CD4-positive, alpha-beta memory T cell (primary cell): ENCODE data around the gene APBA3. TPM values are rescaled to one million over a fixed set of nuclear protein-coding genes. Genes with fewer than 3 reads are reported as not detected.

ENCODE experiments used
- CTCF ChIA-PET: fragments of 350-600 bp; sonication (Branson Sonifier 250); formaldehyde crosslinking; loops from one replicate; lab custom pipeline; 2021; ENCODE audit warnings: inconsistent platforms; ENCODE audit not compliant: partially characterized antibody; lab: Charles Lee
- POLR2A ChIA-PET: fragments of 350-600 bp; sonication (Branson Sonifier 250); formaldehyde crosslinking; loops from one replicate; lab custom pipeline; 2021; ENCODE audit not compliant: partially characterized antibody; lab: Charles Lee
- DNase-seq, 5 donors: peaks; one replicate each; pipeline versions ENCODE4 v3.0.0 to v3.0.0-alpha.2; 2020 to 2022; ENCODE audit warnings: mixed read lengths in 1 of 5
- H3K27ac ChIP-seq: one replicate; pipeline ENCODE4 v1.7.0; 2013; ENCODE audit warnings: low read depth, low read length
- H3K27me3 ChIP-seq: 2 replicates; pipeline ENCODE4 v1.7.0; 2013; ENCODE audit warnings: mild to moderate bottlenecking, low read length, moderate library complexity; ENCODE audit not compliant: insufficient read depth
- H3K36me3 ChIP-seq: 2 replicates; pipeline ENCODE4 v1.7.0; 2013; ENCODE audit warnings: mild to moderate bottlenecking, low read length, moderate library complexity; ENCODE audit not compliant: insufficient read depth
- H3K4me1 ChIP-seq: 2 replicates; pipeline ENCODE4 v1.7.0; 2013; ENCODE audit warnings: mild to moderate bottlenecking, low read length, moderate library complexity; ENCODE audit not compliant: insufficient read depth
- H3K4me3 ChIP-seq, 2 donors: one replicate each; pipeline ENCODE4 v1.7.0; 2013; ENCODE audit warnings: low read length in 2 of 2, mild to moderate bottlenecking in 1 of 2
- H3K9me3 ChIP-seq, 2 donors: one replicate each; pipeline ENCODE4 v1.7.0; 2013; ENCODE audit warnings: low read length in 2 of 2, control low read depth in 1 of 2; ENCODE audit not compliant: control insufficient read depth in 1 of 2
- H3K27ac Mint-ChIP-seq, 7 donors: one replicate each; pipeline ENCODE4 v1.8.0; 2020 to 2021; ENCODE audit warnings: mixed read lengths in 7 of 7, mild to moderate bottlenecking in 6 of 7, inconsistent platforms in 3 of 7, moderate library complexity in 3 of 7
- H3K27me3 Mint-ChIP-seq, 2 donors: one replicate each; pipeline ENCODE4 v1.8.0; 2020 to 2021; ENCODE audit warnings: mixed read lengths in 2 of 2
- H3K36me3 Mint-ChIP-seq, 2 donors: one replicate each; pipeline ENCODE4 v1.8.0; 2020 to 2021; ENCODE audit warnings: mixed read lengths in 2 of 2, inconsistent platforms in 1 of 2, mild to moderate bottlenecking in 1 of 2
- H3K4me1 Mint-ChIP-seq, 4 donors: one replicate each; pipeline ENCODE4 v1.8.0; 2020 to 2021; ENCODE audit warnings: mixed read lengths in 4 of 4, mild to moderate bottlenecking in 1 of 4
- H3K4me3 Mint-ChIP-seq, 8 donors: one replicate each; pipeline ENCODE4 v1.8.0; 2020 to 2021; ENCODE audit warnings: mixed read lengths in 8 of 8, mild to moderate bottlenecking in 7 of 8, moderate library complexity in 6 of 8, inconsistent platforms in 3 of 8
- H3K9me3 Mint-ChIP-seq, 8 donors: one replicate each; pipeline ENCODE4 v1.8.0; 2020 to 2021; ENCODE audit warnings: mixed read lengths in 8 of 8, mild to moderate bottlenecking in 5 of 8, inconsistent platforms in 3 of 8, moderate library complexity in 1 of 8
- intact Hi-C: fragments of 100-400 bp; cut with micrococcal nuclease; formaldehyde crosslinking; loops from one replicate; pipeline ENCODE4 v1.15.1; 2023
- polyA plus RNA-seq, 2 donors: library from polyadenylated mRNA; unstranded; fragments of 300-500 nt; fragmentation: Illumina TruSeq; gene quantifications; one replicate each; pipeline ENCODE4 v1.2.3, GENCODE V29; 2021
- total RNA-seq, 2 experiments: library from RNA; stranded (reverse); gene quantifications; one replicate each; pipeline ENCODE4 v1.2.3, GENCODE V29; 2021

APBA3 gene
- total and polyA plus RNA-seq, 4 experiments from 2014 or later, result 33.1 to 86.3 (median 60.2) TPM

- DNase-seq, result no peak
- CTCF ChIA-PET, result interaction anchor here (1.8 kb wide), 1 partner anchor 41 kb away, joined by 4 read pairs; no protein-coding TSS in a partner anchor
- no peaks in the 10 kb centered on the region for H3K36me3 ChIP-seq
- H3K9me3 ChIP-seq, result no peaks in the 10 kb centered on the region
- peak overlapping the region in 1 of 2 donors; percentile 40 for H3K4me3 ChIP-seq
- Mint-ChIP-seq H3K27me3 (peaks cover 0 to 3% of the 10 kb centered on the region in 2 donors), H3K4me1 (peaks cover 4 to 24% (median 15%) of the 10 kb centered on the region in 4 donors), H3K9me3 (no peaks in the 10 kb centered on the region), H3K27ac (peak overlapping the region in 5 of 7 donors; percentile 15 to 86 (median 83)), H3K4me3 (peak overlapping the region; percentile 79 to 88 (median 85)), H3K36me3 (no peaks in the 10 kb centered on the region)
- intact Hi-C loops, result loop anchor here (1.0 to 5.0 kb wide), 2 partner anchors 40 to 100 kb away; partner anchors contain the start of gene MRPL54
- peak overlapping the region; percentile 9 for H3K27ac ChIP-seq
- POLR2A ChIA-PET, result interaction anchor here (0.5 to 2.7 kb wide), 6 partner anchors 17 to 1261 kb away, joined by 3 to 36 read pairs (median 4); partner anchors contain the start of genes APBA3 and MRPL54
- H3K27me3 ChIP-seq, result peaks cover 6% of the 10 kb centered on the region
- H3K4me1 ChIP-seq, result peaks cover 22% of the 10 kb centered on the region
These were observed 39.5 kb downstream of the APBA3 start for GRCh38 chr19:3721887-3722442.

- H3K9me3 Mint-ChIP-seq, result no peaks in the 10 kb centered on the region
- H3K36me3 ChIP-seq, result no peaks in the 10 kb centered on the region
- peaks cover 22% of the 10 kb centered on the region for H3K4me1 ChIP-seq
- ChIA-PET POLR2A (interaction anchor here (0.5 to 2.7 kb wide), 9 partner anchors 18 to 1261 kb away, joined by 3 to 36 read pairs (median 3); partner anchors contain the start of genes APBA3, EEF2 and MRPL54), CTCF (interaction anchor here (1.5 to 1.8 kb wide), 2 partner anchors 31 to 42 kb away, joined by 4 to 5 read pairs; no protein-coding TSS in a partner anchor)
- no peaks in the 10 kb centered on the region for H3K36me3 Mint-ChIP-seq
- peak; percentile 88 to 91 (median 89) for DNase-seq
- H3K27ac ChIP-seq, result peak overlapping the region; percentile 9
- peaks cover 6% of the 10 kb centered on the region for H3K27me3 ChIP-seq
- H3K27me3 Mint-ChIP-seq, result peaks cover 0 to 3% of the 10 kb centered on the region in 2 donors
- peak overlapping the region; percentile 80 to 88 (median 85) for H3K4me3 Mint-ChIP-seq
- peaks cover 4 to 24% (median 15%) of the 10 kb centered on the region in 4 donors for H3K4me1 Mint-ChIP-seq
- peak overlapping the region in 2 of 7 donors; percentile 15 to 75 for H3K27ac Mint-ChIP-seq
- peak overlapping the region; percentile 40 to 57 for H3K4me3 ChIP-seq
- intact Hi-C loops, result loop anchor here (1.0 to 5.0 kb wide), 2 partner anchors 41 to 101 kb away; partner anchors contain the start of gene MRPL54
- no peaks in the 10 kb centered on the region for H3K9me3 ChIP-seq
These were observed 40.2 kb downstream of the APBA3 start for GRCh38 chr19:3721131-3721886.

- peaks cover 6% of the 10 kb centered on the region for H3K27me3 ChIP-seq
- no peak for DNase-seq
- H3K4me3 Mint-ChIP-seq, result peak overlapping the region in 4 of 8 donors; percentile 15 to 88 (median 29)
- H3K36me3 ChIP-seq, result no peaks in the 10 kb centered on the region
- H3K27ac ChIP-seq, result no peak overlapping the region
- peaks cover 4 to 24% (median 15%) of the 10 kb centered on the region in 4 donors for H3K4me1 Mint-ChIP-seq
- H3K36me3 Mint-ChIP-seq, result no peaks in the 10 kb centered on the region
- H3K27me3 Mint-ChIP-seq, result peaks cover 0 to 3% of the 10 kb centered on the region in 2 donors
- H3K27ac Mint-ChIP-seq, result peak overlapping the region in 2 of 7 donors; percentile 6 to 11
- H3K4me3 ChIP-seq, result no peak overlapping the region
- intact Hi-C loops, result loop anchor here (5.0 kb wide), 1 partner anchor 102 kb away; no protein-coding TSS in a partner anchor
- H3K4me1 ChIP-seq, result peaks cover 22% of the 10 kb centered on the region
- ChIA-PET CTCF (interaction anchor here (0.8 to 2.3 kb wide), 4 partner anchors 13 to 101 kb away, joined by 3 to 6 read pairs (median 4); no protein-coding TSS in a partner anchor), POLR2A (interaction anchor here (0.8 to 2.7 kb wide), 5 partner anchors 20 to 265 kb away, joined by 3 to 36 read pairs (median 3); partner anchors contain the start of genes APBA3, EEF2, MFSD12 and MRPL54)
- no peaks in the 10 kb centered on the region for H3K9me3 ChIP-seq
- H3K9me3 Mint-ChIP-seq, result no peaks in the 10 kb centered on the region
These were observed 41.1 kb downstream of the APBA3 start for GRCh38 chr19:3720349-3720917.

GRCh38 chr19:3719868-3720267 lies 41.6 kb downstream of the APBA3 start:
- H3K4me3 Mint-ChIP-seq, result peak overlapping the region in 1 of 8 donors; percentile 26
- H3K4me3 ChIP-seq, result no peak overlapping the region
- intact Hi-C loops, result loop anchor here (5.0 kb wide), 1 partner anchor 102 kb away; no protein-coding TSS in a partner anchor
- DNase-seq, result no peak
- no peaks in the 10 kb centered on the region for H3K36me3 ChIP-seq
- H3K27me3 Mint-ChIP-seq, result peaks cover 0 to 3% of the 10 kb centered on the region in 2 donors
- peaks cover 22% of the 10 kb centered on the region for H3K4me1 ChIP-seq
- H3K36me3 Mint-ChIP-seq, result no peaks in the 10 kb centered on the region
- ChIA-PET CTCF (interaction anchor here (0.8 to 2.3 kb wide), 4 partner anchors 13 to 102 kb away, joined by 3 to 6 read pairs (median 4); no protein-coding TSS in a partner anchor), POLR2A (interaction anchor here (0.8 to 2.5 kb wide), 2 partner anchors 32 to 162 kb away, joined by 3 to 9 read pairs; partner anchors contain the start of gene MFSD12)
- H3K27ac ChIP-seq, result no peak overlapping the region
- H3K27me3 ChIP-seq, result peaks cover 6% of the 10 kb centered on the region
- no peaks in the 10 kb centered on the region for H3K9me3 ChIP-seq
- peaks cover 4 to 24% (median 15%) of the 10 kb centered on the region in 4 donors for H3K4me1 Mint-ChIP-seq
- H3K27ac Mint-ChIP-seq, result peak overlapping the region in 1 of 7 donors; percentile 11
- H3K9me3 Mint-ChIP-seq, result no peaks in the 10 kb centered on the region

- POLR2A ChIA-PET, result no interaction called here
- Histone ChIP-seq H3K27ac (no peak overlapping the region), H3K36me3 (no peaks in the 10 kb centered on the region), H3K4me3 (no peak overlapping the region), H3K27me3 (no peaks in the 10 kb centered on the region), H3K9me3 (no peaks in the 10 kb centered on the region), H3K4me1 (peaks cover 10% of the 10 kb centered on the region)
- Mint-ChIP-seq H3K4me1 (peaks cover 3 to 17% (median 8%) of the 10 kb centered on the region in 4 donors), H3K27me3 (peaks cover 0 to 3% of the 10 kb centered on the region in 2 donors), H3K9me3 (no peaks in the 10 kb centered on the region), H3K36me3 (no peaks in the 10 kb centered on the region), H3K27ac (no peak overlapping the region), H3K4me3 (no peak overlapping the region)
- DNase-seq, result no peak
- CTCF ChIA-PET, result no interaction called here
- intact Hi-C loops, result no loop called here
These were observed 45.3 kb downstream of the APBA3 start for GRCh38 chr19:3716147-3716668.

GRCh38 chr19:3712663-3713611 lies 48.6 kb downstream of the APBA3 start:
- Histone ChIP-seq H3K4me3 (no peak overlapping the region), H3K27me3 (no peaks in the 10 kb centered on the region), H3K9me3 (no peaks in the 10 kb centered on the region), H3K36me3 (no peaks in the 10 kb centered on the region), H3K27ac (no peak overlapping the region), H3K4me1 (no peaks in the 10 kb centered on the region)
- intact Hi-C loops, result no loop called here
- H3K4me1 Mint-ChIP-seq, result peaks cover 0 to 7% (median 5%) of the 10 kb centered on the region in 4 donors
- H3K36me3 Mint-ChIP-seq, result no peaks in the 10 kb centered on the region
- peak overlapping the region in 3 of 7 donors; percentile 52 to 80 (median 70) for H3K27ac Mint-ChIP-seq
- no peak overlapping the region for H3K4me3 Mint-ChIP-seq
- ChIA-PET CTCF (interaction anchor here (1.4 kb wide), 1 partner anchor 9 kb away, joined by 5 read pairs; no protein-coding TSS in a partner anchor), POLR2A (no interaction called here)
- no peak for DNase-seq
- peaks cover 0 to 2% of the 10 kb centered on the region in 2 donors for H3K27me3 Mint-ChIP-seq
- H3K9me3 Mint-ChIP-seq, result no peaks in the 10 kb centered on the region
